Fibroblast of villous mesenchyme (primary cell): Measurements from ENCODE around the gene DCDC1. TPM values are rescaled to one million over a fixed set of nuclear protein-coding genes. Genes with fewer than 3 reads are reported as not detected.
"Not testable (repeated sequence)": the region's sequence is repeated elsewhere in the genome, so short reads cannot be mapped to it uniquely, and the experiment has no call there.

Experiments used
- DNase-seq: peaks from one replicate; pipeline ENCODE4 v3.0.0-alpha.2; 2010; ENCODE audit warnings: low read depth
- H3K4me3 ChIP-seq: 2 replicates; pipeline ENCODE4 v1.5.1; 2011; ENCODE audit warnings: low read depth, mild to moderate bottlenecking, low read length
- CTCF ChIP-seq: IDR thresholded peaks from 2 replicates; pipeline ENCODE4 v1.5.1; 2012; ENCODE audit warnings: low read depth, mild to moderate bottlenecking, low read length; ENCODE audit not compliant: insufficient read depth
- total RNA-seq: library from RNA; depleted of rRNA; stranded (reverse); fragments of >200 nt; gene quantifications from 2 replicates; pipeline ENCODE4 v1.2.3, GENCODE V29; 2012

DCDC1 gene
- total RNA-seq, 1 donor: 0.43 TPM

GRCh38 chr11:31303644-31304180 is 65.8 kb downstream of the DCDC1 start:
- DNase-seq: no peak
- TF ChIP-seq CTCF: no peak

GRCh38 chr11:31301549-31302510 is 67.7 kb downstream of the DCDC1 start:
- TF ChIP-seq CTCF: no peak
- no peak overlapping the region for H3K4me3 ChIP-seq
- no peak for DNase-seq

More at GRCh38 chr11:31303644-31304180, 65.8 kb downstream of the DCDC1 start:
- no peak overlapping the region for H3K4me3 ChIP-seq

- H3K4me3 ChIP-seq: no peak overlapping the region
- no peak for TF ChIP-seq CTCF
- no peak for DNase-seq
Observed at GRCh38 chr11:31295308-31295707, 74.2 kb downstream of the DCDC1 start.

GRCh38 chr11:31273527-31273926 is 96.0 kb downstream of the DCDC1 start:
- not testable (repeated sequence) for H3K4me3 ChIP-seq, DNase-seq

- TF ChIP-seq CTCF: no peak
- no peak for DNase-seq
- H3K4me3 ChIP-seq: no peak overlapping the region
Observed at GRCh38 chr11:31267720-31268119, 101.8 kb downstream of the DCDC1 start.

GRCh38 chr11:31264834-31265233 is 104.7 kb downstream of the DCDC1 start:
- DNase-seq: no peak
- H3K4me3 ChIP-seq: no peak overlapping the region
- no peak for TF ChIP-seq CTCF

- DNase-seq: no peak
- no peak overlapping the region for H3K4me3 ChIP-seq
- no peak for TF ChIP-seq CTCF
Observed at GRCh38 chr11:31262761-31263160, 106.8 kb downstream of the DCDC1 start.
